AG20443 (cell line): ENCODE results near the gene PRPSAP2.
"Not testable (repeated sequence)": the region's sequence is repeated elsewhere in the genome, so short reads cannot be mapped to it uniquely, and the experiment has no call there.

ENCODE experiments used
- DNase-seq: peaks from one replicate; pipeline ENCODE4 v3.0.0; 2012; ENCODE audit warnings: low spot score, mixed read lengths

Gene PRPSAP2

GRCh38 chr17:18944646-18945045, 86.7 kb downstream of the PRPSAP2 start:
- no peak for DNase-seq

GRCh38 chr17:18946536-18946935, 88.6 kb downstream of the PRPSAP2 start:
- DNase-seq = peak; percentile 10

- DNase-seq = peak; percentile 7
These were observed 89.9 kb downstream of the PRPSAP2 start for GRCh38 chr17:18947866-18948265.

- DNase-seq = no peak
These were observed 90.6 kb downstream of the PRPSAP2 start for GRCh38 chr17:18948476-18949006.

GRCh38 chr17:18949566-18949965, 91.6 kb downstream of the PRPSAP2 start:
- peak; percentile 3 for DNase-seq

- DNase-seq = peak; percentile 3
These were observed 92.4 kb downstream of the PRPSAP2 start for GRCh38 chr17:18950346-18950745.

GRCh38 chr17:18950944-18951905, 93.3 kb downstream of the PRPSAP2 start:
- DNase-seq = peak; percentile 52

GRCh38 chr17:18951941-18952842, 94.3 kb downstream of the PRPSAP2 start, which contains the start of gene SLC5A10:
Gene SLC5A10, plus strand, starts transcription at chr17:18952165. Its CDS starts 41 bp downstream, at chr17:18952206.
- DNase-seq = peak; percentile 46

GRCh38 chr17:18953231-18953728, 95.3 kb downstream of the PRPSAP2 start:
- DNase-seq = no peak

GRCh38 chr17:18954321-18954720, 96.4 kb downstream of the PRPSAP2 start:
- DNase-seq = no peak

- no peak for DNase-seq
These were observed 97.1 kb downstream of the PRPSAP2 start for GRCh38 chr17:18955009-18955408.

- DNase-seq = not testable (repeated sequence)
These were observed 98.1 kb downstream of the PRPSAP2 start for GRCh38 chr17:18956021-18956420.

- no peak for DNase-seq
These were observed 98.7 kb downstream of the PRPSAP2 start for GRCh38 chr17:18956581-18956980.

GRCh38 chr17:18957831-18958230, 99.9 kb downstream of the PRPSAP2 start:
- DNase-seq = no peak

GRCh38 chr17:18958611-18959010, 100.7 kb downstream of the PRPSAP2 start:
- DNase-seq = no peak

- DNase-seq = no peak
These were observed 101.3 kb downstream of the PRPSAP2 start for GRCh38 chr17:18959071-18959844.

- DNase-seq = no peak
These were observed 101.9 kb downstream of the PRPSAP2 start for GRCh38 chr17:18959845-18960240.

GRCh38 chr17:18960241-18960665, 102.3 kb downstream of the PRPSAP2 start:
- DNase-seq = no peak

- peak; percentile 92 for DNase-seq
These were observed 103.0 kb downstream of the PRPSAP2 start for GRCh38 chr17:18960803-18961511.
